GM23248 (cell line): ENCODE measurements around the gene NCK1. TPM values are rescaled to one million over a fixed set of nuclear protein-coding genes. Genes with fewer than 3 reads are reported as not detected.

ENCODE experiments used
- DNase-seq: peaks from one replicate; pipeline ENCODE4 v3.0.0-alpha.2; 2015
- H2AFZ ChIP-seq: fragments of 200-600 bp; sonication (generic); 2 replicates; pipeline ENCODE4 v1.6.1; 2016; ENCODE audit warnings: antibody characterized with exemption
- H3F3A ChIP-seq: fragments of 200-600 bp; sonication (generic); 2 replicates; pipeline ENCODE4 v1.6.1; 2016; ENCODE audit warnings: mild to moderate bottlenecking, antibody characterized with exemption, mixed run types; ENCODE audit not compliant: insufficient read depth
- H3K27ac ChIP-seq: fragments of 200-600 bp; sonication (generic); 2 replicates; pipeline ENCODE4 v1.5.1; 2016; ENCODE audit warnings: mild to moderate bottlenecking
- H3K27me3 ChIP-seq: fragments of 200-600 bp; sonication (generic); replicated peaks from 2 replicates; pipeline ENCODE4 v1.6.1; 2016; ENCODE audit warnings: mild to moderate bottlenecking; ENCODE audit not compliant: insufficient read depth
- H3K36me3 ChIP-seq: fragments of 200-600 bp; sonication (generic); 2 replicates; pipeline ENCODE4 v1.6.1; 2016; ENCODE audit warnings: low read depth, mild to moderate bottlenecking
- H3K4me1 ChIP-seq: fragments of 200-600 bp; sonication (generic); 2 replicates; pipeline ENCODE4 v1.6.1; 2016; ENCODE audit warnings: mild to moderate bottlenecking; ENCODE audit not compliant: insufficient read depth
- H3K4me2 ChIP-seq: fragments of 200-600 bp; sonication (generic); one replicate; pipeline ENCODE4 v1.6.1; 2016; ENCODE audit warnings: mild to moderate bottlenecking; ENCODE audit not compliant: unreplicated experiment
- H3K4me3 ChIP-seq: fragments of 200-600 bp; sonication (generic); 2 replicates; pipeline ENCODE4 v1.5.1; 2016; ENCODE audit warnings: mild to moderate bottlenecking
- H3K79me2 ChIP-seq: fragments of 200-600 bp; sonication (generic); 2 replicates; pipeline ENCODE4 v1.6.1; 2016; ENCODE audit warnings: mild to moderate bottlenecking; ENCODE audit not compliant: insufficient read depth
- H3K9ac ChIP-seq: fragments of 200-600 bp; sonication (generic); 2 replicates; pipeline ENCODE4 v1.6.1; 2016; ENCODE audit warnings: mild to moderate bottlenecking
- H3K9me2 ChIP-seq: fragments of 200-600 bp; sonication (generic); 2 replicates; pipeline ENCODE4 v1.6.1; 2016; ENCODE audit warnings: mixed run types, mild to moderate bottlenecking, moderate library complexity; ENCODE audit not compliant: insufficient read depth
- H3K9me3 ChIP-seq: fragments of 200-600 bp; sonication (generic); one replicate; pipeline ENCODE4 v1.6.1; 2017; ENCODE audit warnings: low read depth
- H4K20me1 ChIP-seq: fragments of 200-600 bp; sonication (generic); 2 replicates; pipeline ENCODE4 v1.6.0; 2016; ENCODE audit not compliant: insufficient read depth
- EZH2 ChIP-seq: fragments of 200-600 bp; sonication (generic); IDR thresholded peaks from 2 replicates; pipeline ENCODE4 v1.6.1; 2018; ENCODE audit warnings: antibody characterized with exemption, mild to moderate bottlenecking; ENCODE audit not compliant: insufficient read depth, poor library complexity, severe bottlenecking
- EZH2phosphoT487 ChIP-seq: fragments of 200-600 bp; sonication (generic); IDR thresholded peaks from 2 replicates; pipeline ENCODE4 v1.6.1; 2018; ENCODE audit warnings: antibody characterized with exemption, moderate library complexity, mild to moderate bottlenecking, low read depth; ENCODE audit not compliant: insufficient read depth
- WGBS, 2 experiments: methylation state at CpG; one replicate each; pipeline ENCODE4 v1.1.6; 2015 to 2017; ENCODE audit warnings: low lambda C conversion rate in 2 of 2, low coverage in 1 of 2; ENCODE audit errors: missing lambda C conversion rate in 2 of 2; 5-methylcytosine and 5-hydroxymethylcytosine counted together
- in situ Hi-C: fragments of 300-500 bp; cut with MboI; formaldehyde crosslinking; loops from 2 replicates; pipeline ENCODE4 v1.15.0; 2020
- polyA plus RNA-seq: library from polyadenylated mRNA; unstranded; fragments of >200 nt; fragmentation: Nextera tagmentation; extraction: Ambion mirVana; gene quantifications from 2 replicates; pipeline ENCODE4 v1.2.1, GENCODE V29; 2016
- total RNA-seq: library from RNA; depleted of rRNA; stranded (reverse); fragments of >200 nt; shearing (Covaris generic); gene quantifications from 2 replicates; pipeline ENCODE4 v1.2.3, GENCODE V29; 2014

The NCK1 gene
- total and polyA plus RNA-seq, 2 experiments from 2014 or later = 42.6 to 43.2 TPM

DNA sequence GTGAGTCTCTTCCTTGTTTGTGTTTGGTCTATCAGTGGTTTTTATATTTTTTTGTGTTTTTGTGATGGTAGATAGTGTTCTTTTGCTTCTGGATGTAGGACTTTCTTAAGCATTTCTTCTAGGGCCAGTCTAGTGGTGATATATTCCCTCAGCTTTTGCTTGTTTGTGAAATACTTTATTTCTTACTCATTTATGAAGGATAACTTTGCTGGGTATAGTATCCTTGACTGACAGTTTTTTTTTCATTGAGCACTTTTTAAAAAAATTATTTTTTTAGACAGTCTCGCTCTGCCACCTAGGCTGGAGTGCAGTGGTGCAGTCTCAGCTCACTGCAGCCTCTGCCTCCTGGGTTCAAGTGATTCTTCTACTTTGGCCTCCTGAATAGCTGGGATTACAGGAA is 41.9 kb downstream of the NCK1 start:
- in situ Hi-C loops = no loop called here
- Histone ChIP-seq H3K4me1 (no peaks in the 10 kb centered on the region), H2AFZ (no peak overlapping the region), H3F3A (peaks cover 10% of the 10 kb centered on the region; the same call in 1 of the 2 replicates), H3K9ac (no peak overlapping the region), H3K27ac (no peak overlapping the region), H3K27me3 (no peaks in the 10 kb centered on the region), H3K4me3 (no peak overlapping the region), H3K9me3 (no peaks in the 10 kb centered on the region), H3K4me2 (no peak overlapping the region), H3K36me3 (no peaks in the 10 kb centered on the region; the same call in 1 of the 2 replicates), H4K20me1 (peaks cover 6% of the 10 kb centered on the region; the same call in 1 of the 2 replicates), H3K9me2 (no peaks in the 10 kb centered on the region), H3K79me2 (peaks cover 100% of the 10 kb centered on the region)
- no peak for TF ChIP-seq EZH2phosphoT487
- no peak for TF ChIP-seq EZH2
- 0% methylated on average over 1 of the region's 1 CpG for WGBS, 2 experiments
- DNase-seq = no peak

DNA sequence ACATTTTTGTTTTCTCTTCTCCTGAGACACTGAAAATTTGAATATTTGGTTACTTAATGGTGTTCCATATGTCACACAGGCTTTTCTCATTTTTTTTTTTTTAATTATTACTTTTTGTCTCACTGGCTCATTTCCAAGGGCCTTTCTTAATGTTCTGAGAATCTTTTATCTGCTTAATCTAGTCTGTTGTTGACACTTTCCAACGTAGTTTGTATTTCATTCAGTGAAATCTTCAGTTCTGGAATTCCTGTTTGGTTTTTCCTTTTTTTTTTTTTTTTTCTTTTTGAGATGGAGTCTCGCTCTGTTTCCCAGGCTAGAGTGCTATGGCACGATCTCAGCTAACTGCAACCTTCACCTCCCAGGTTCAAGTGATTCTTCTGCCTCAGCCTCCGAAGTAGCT is 42.7 kb downstream of the NCK1 start:
- Histone ChIP-seq H3K9ac (no peak overlapping the region), H3K9me3 (no peaks in the 10 kb centered on the region), H3K27ac (no peak overlapping the region), H3K4me3 (no peak overlapping the region), H3K36me3 (no peaks in the 10 kb centered on the region; the same call in 1 of the 2 replicates), H2AFZ (no peak overlapping the region), H4K20me1 (peaks cover 6% of the 10 kb centered on the region; the same call in 1 of the 2 replicates), H3K4me2 (no peak overlapping the region), H3K27me3 (no peaks in the 10 kb centered on the region), H3K79me2 (peaks cover 100% of the 10 kb centered on the region), H3K9me2 (no peaks in the 10 kb centered on the region), H3K4me1 (no peaks in the 10 kb centered on the region), H3F3A (peaks cover 7% of the 10 kb centered on the region; the same call in 1 of the 2 replicates)
- no peak for TF ChIP-seq EZH2
- WGBS, 2 experiments = 72 to 73% methylated on average over 4 of the region's 4 CpGs
- DNase-seq = no peak
- in situ Hi-C loops = no loop called here

DNA sequence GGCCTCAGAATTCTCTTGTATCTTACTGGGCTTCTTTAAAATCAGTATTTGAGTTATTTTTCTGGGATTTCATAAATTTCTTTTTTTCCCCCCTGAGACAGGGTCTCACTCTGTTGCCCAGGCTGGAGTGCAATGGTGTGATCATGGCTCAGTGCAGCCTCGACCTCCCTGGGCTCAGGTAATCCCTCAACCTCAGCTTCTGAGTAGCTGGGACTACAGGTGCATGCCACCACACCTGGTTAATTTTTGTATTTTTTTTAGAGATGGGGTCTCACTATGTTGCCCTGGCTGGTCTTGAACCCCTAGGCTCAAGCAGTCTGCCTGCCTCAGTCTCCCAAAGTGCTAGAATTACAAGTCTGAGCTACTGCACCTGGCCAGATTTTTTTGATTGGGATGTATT is 43.5 kb downstream of the NCK1 start:
- no peak for TF ChIP-seq EZH2phosphoT487
- no peak for TF ChIP-seq EZH2
- WGBS, 2 experiments = 89 to 100% methylated on average over 1 of the region's 1 CpG

GRCh38 chr3:136906725-136907124 is 44.7 kb downstream of the NCK1 start:
- H3K4me1 ChIP-seq = no peaks in the 10 kb centered on the region
- in situ Hi-C loops = no loop called here
- no peaks in the 10 kb centered on the region for H3K9me2 ChIP-seq
- H3K9ac ChIP-seq = no peak overlapping the region
- 0 out of 2 replicates have a peak, but pooled peaks cover 1% of the 10 kb centered on the region for H4K20me1 ChIP-seq
- H3K27me3 ChIP-seq = no peaks in the 10 kb centered on the region
- no peak overlapping the region for H3K4me3 ChIP-seq
- no peaks in the 10 kb centered on the region for H3K9me3 ChIP-seq
- H3F3A ChIP-seq = peaks cover 10% of the 10 kb centered on the region; the same call in 1 of the 2 replicates
- no peak overlapping the region for H2AFZ ChIP-seq
- H3K27ac ChIP-seq = no peak overlapping the region
- no peak for DNase-seq
- peaks cover 100% of the 10 kb centered on the region for H3K79me2 ChIP-seq
- no peaks in the 10 kb centered on the region for H3K36me3 ChIP-seq
- WGBS, 2 experiments = 79% methylated on average over 5 of the region's 5 CpGs
- no peak for TF ChIP-seq EZH2
- TF ChIP-seq EZH2phosphoT487 = no peak
- no peak overlapping the region for H3K4me2 ChIP-seq

More for the DNA sequence above, 43.5 kb downstream of the NCK1 start:
- Histone ChIP-seq H3K9ac (no peak overlapping the region), H3F3A (peaks cover 5% of the 10 kb centered on the region; the same call in 1 of the 2 replicates), H3K36me3 (no peaks in the 10 kb centered on the region), H3K27ac (no peak overlapping the region), H3K9me3 (no peaks in the 10 kb centered on the region), H3K4me3 (no peak overlapping the region), H3K9me2 (no peaks in the 10 kb centered on the region), H3K27me3 (no peaks in the 10 kb centered on the region), H3K4me2 (no peak overlapping the region), H3K4me1 (no peaks in the 10 kb centered on the region), H2AFZ (no peak overlapping the region), H4K20me1 (peaks cover 6% of the 10 kb centered on the region; the same call in 1 of the 2 replicates), H3K79me2 (peaks cover 100% of the 10 kb centered on the region)
- in situ Hi-C loops = no loop called here
- DNase-seq = no peak

DNA sequence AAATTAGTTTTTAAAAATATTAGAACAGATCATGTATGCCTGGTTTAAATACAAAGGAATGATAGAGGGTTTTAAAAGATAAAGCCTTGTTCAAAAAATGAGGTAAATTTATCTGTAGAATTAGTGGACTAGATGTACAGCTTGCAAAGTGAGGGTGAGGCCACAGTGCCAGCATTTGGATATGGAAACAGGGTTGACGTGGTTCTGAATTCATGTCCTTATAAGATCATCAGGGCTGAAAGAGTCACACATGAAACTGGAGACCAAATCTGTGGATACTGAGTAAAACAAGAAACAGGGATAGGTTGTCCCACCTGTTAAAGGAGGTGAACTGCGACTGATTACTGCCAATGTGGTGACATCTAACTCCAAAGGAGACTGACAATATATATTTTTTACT is 46.3 kb downstream of the NCK1 start:
- TF ChIP-seq EZH2 (no peak), EZH2phosphoT487 (no peak)
- Histone ChIP-seq H4K20me1 (no peaks in the 10 kb centered on the region; the same call in 1 of the 2 replicates), H3F3A (peaks cover 10% of the 10 kb centered on the region; the same call in 1 of the 2 replicates), H3K27me3 (no peaks in the 10 kb centered on the region), H3K9ac (no peak overlapping the region), H2AFZ (no peak overlapping the region), H3K27ac (no peak overlapping the region), H3K79me2 (peaks cover 100% of the 10 kb centered on the region), H3K4me1 (no peaks in the 10 kb centered on the region), H3K36me3 (no peaks in the 10 kb centered on the region), H3K4me3 (no peak overlapping the region), H3K9me2 (no peaks in the 10 kb centered on the region), H3K9me3 (no peaks in the 10 kb centered on the region), H3K4me2 (no peak overlapping the region)
- DNase-seq = no peak
- in situ Hi-C loops = no loop called here
- 98 to 100% methylated on average over 2 of the region's 2 CpGs for WGBS, 2 experiments
